SHP77 treated with DMSO at 0.1 percent for 48 hours (cell line): ENCODE data around the gene FAM153A.
"Not testable (repeated sequence)": the region's sequence is repeated elsewhere in the genome, so short reads cannot be mapped to it uniquely, and the experiment has no call there.

Experiments
- DNase-seq: peaks from one replicate; lab custom pipeline; 2025; lab: John Stamatoyannopoulos, UW

Gene FAM153A

DNA sequence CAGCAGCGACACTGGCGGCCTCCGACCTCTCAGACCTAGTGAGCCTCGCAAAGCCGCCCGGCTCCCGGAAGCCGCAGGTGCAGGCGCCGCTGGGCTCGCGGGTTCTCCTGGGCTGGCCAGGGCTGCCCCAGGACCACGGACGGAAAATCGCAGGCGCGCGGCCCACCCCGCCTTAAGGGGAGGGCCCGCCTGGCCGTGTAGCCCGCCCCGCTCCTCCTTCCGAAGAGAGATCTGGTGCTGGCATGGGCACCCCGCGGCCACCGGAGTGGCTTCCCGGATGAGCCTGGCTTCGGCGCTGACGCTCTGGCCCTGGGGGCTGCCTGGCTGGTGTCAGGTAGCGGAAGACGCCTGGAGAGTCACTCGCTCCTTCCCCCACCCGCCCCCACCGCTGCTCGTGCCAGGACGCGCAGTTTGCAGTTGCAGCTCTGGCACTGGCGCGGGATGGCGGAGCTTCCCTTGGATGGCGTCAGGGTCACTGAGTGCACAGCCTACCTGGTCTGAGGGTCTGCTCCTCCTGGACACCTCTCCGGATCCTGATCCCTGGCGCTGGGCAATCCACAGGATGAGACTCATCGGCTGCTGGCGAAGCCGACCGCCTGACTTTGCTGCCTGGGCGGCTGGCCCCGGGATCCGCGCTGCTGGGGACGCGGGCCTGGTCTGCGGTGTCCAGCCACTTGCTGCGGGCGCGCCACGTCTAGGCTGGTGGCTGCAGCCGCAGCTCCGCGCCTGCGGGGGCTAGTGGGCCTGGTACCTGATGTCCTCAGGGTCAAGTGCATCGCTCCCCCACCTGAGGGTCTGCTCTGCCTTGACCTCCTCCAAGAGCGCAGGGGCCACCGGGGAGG, at the start of gene FAM153A:
Gene FAM153A, minus strand, starts transcription at position 108 of the 842 bp plus-strand sequence.
- not testable (repeated sequence) for DNase-seq

GRCh38 chr5:177832287-177832686, 49.6 kb upstream of the FAM153A start:
- not testable (repeated sequence) for DNase-seq

DNA sequence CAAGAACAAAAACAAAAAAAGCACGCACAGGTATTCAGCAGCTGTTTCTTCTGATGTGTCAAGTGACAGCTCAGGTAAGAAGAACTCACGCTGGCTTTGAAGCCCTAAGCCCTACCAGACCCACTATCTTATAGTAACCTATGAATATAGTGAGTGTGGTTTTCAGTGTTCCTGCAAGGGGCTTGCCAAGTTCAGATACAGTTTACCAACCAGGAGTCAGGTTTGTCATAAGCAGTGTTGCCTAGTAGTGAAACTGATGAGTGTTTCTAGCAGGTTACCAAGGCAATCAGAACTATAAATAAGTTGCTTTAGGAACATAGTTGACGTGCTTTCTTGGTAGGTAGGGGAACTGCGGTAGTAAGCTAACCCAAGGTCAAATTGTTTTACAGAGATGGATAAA, 43.4 kb upstream of the FAM153A start:
- DNase-seq = not testable (repeated sequence)

DNA sequence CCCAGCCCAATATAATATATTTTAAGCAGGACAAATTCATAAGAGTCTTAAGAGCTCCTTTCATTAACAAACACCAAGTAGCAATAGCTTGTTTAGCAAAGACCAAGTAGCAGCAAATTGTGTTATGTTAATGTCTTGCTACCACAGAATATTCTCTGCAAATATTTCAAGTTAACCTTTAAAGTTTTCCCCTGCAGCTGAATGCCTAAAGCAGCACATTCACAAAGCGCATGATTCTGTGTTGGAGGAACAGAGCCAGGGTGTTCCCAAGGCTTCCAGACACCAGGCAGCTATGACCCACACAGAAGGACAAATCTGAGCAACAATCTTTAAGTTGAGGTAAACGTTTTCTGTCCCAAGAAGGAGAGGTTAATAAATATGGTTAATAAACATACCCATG, 42.1 kb upstream of the FAM153A start:
- DNase-seq = not testable (repeated sequence)

DNA sequence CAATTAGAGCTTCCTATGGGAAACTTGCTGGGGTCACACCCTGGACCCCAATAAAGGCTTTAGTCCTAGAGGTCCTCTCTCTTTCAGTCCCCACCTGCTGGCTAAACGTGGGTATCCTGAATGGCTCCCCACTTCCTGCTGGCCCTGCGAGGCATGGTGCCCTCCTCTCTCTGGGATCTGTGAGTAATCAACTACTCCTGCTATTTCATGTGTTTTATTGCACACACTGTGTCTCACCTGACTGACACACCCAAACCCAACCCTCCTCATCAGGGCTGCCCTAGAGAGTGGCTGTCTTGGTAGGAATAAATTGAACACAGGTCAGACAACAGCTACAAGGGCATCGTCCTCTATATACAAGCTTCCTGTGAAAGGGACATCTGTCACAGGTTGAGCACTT, 39.8 kb upstream of the FAM153A start:
- not testable (repeated sequence) for DNase-seq

DNA sequence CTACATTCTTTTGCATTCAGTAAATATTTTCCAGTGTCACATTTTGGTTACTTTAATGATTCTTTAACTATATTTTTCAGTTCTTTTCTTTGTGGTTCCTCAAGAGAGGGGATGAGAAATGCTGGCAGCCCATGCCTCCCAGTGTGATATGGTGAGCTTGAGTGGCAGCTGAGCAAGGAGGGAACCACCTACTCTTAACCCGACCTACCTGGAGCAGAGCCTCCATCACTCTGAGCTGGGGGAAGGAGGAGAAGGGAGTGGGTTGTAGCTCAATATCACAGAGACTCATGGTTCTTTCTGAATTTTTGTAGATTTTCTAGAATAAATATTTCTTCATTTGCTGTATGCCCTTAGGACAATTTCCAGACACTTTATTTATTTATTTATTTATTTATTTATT, 37.0 kb upstream of the FAM153A start:
- not testable (repeated sequence) for DNase-seq

DNA sequence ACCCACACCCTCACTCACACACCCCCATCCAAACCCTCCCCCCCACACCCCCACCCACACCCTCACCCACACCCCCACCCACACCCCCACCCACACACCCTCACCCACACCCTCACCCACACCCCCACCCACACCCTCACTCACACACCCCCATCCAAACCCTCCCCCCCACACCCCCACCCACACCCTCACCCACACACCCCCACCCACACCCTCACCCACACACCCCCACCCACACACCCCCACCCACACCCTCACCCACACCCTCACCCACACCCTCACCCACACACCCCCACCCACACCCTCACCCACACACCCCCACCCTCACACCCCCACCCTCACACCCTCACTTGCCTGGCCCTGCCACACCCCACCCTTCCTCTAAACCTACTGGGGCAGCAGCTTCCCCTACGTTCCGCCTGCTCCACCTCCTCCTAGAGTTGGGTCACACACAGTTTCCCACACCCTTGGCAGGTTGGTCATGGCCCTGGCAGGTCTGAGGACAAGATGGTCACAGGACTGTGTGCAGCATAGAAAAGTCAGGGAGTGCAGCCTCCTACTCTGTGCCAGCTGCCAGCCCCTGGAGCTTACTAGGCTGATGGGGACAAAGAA, 30.2 kb upstream of the FAM153A start:
- not testable (repeated sequence) for DNase-seq

DNA sequence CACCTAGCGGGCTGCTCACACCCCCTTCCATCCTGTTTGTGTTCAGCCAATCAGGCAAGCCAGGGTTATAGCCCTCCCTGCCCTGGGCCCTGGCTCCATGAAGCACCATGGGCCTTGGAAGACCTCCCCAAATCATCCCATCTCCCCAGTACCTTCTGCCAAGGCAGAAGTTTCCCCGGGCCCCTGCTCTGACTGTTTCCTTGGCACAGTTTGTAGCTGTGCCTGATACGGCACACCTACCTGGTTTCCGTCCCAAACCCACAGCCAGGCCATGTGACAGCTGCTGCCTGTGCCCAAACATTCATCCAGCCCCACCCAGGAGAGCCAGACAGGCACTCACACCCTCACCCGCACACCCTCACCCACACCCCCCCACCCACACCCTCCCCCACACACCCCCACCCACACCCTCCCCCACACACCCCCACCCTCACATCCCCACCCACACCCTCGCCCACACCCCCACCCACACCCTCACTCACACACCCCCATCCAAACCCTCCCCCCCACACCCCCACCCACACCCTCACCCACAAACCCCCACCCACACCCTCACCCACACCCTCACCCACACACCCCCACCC, 29.6 kb upstream of the FAM153A start:
- DNase-seq = not testable (repeated sequence)

GRCh38 chr5:177809209-177809913, 26.7 kb upstream of the FAM153A start:
- not testable (repeated sequence) for DNase-seq

DNA sequence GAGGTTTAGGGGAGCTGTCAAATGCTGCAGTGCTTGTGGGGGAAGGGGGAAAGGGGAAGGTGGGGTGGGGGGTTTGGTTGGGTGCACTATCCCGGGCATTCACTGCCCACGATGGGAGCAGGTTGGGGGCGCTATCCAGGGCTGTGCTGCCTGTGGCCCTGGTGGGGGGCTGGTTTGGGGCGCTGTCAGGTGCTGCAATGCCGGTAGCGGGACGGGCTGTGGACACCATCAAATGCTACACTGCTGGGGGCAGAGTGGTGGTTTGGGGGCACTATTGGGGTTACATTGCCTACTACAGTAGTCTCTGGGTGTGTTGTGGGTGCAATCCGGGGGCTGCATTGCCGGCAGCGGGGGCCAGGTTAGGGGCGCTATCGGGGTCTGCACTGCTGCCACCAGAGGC, 25.7 kb upstream of the FAM153A start:
- DNase-seq = not testable (repeated sequence)

GRCh38 chr5:177807265-177807664, 24.6 kb upstream of the FAM153A start:
- not testable (repeated sequence) for DNase-seq

DNA sequence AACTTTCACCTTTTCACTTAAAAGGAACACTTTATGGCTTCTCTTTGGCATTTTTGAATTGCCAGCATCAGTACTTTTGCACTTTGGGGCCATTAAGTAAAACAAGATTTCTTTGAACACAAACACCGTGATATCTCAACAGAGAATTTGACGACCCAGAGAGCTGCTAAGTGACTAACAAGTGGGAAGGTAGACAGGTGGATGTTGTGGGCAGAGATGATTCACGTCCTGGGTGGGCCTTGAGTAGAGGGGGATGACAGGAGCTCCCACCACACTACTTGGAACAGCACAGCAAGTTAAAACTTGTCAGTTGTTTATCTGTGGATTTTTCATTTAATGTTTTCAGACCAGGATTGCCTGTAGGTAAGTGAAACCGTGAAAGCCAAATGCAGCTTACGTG, 18.7 kb upstream of the FAM153A start:
- DNase-seq = not testable (repeated sequence)

GRCh38 chr5:177798237-177798840, 15.6 kb upstream of the FAM153A start:
- not testable (repeated sequence) for DNase-seq

- not testable (repeated sequence) for DNase-seq
These were observed 10.6 kb upstream of the FAM153A start for GRCh38 chr5:177793272-177793671.

DNA sequence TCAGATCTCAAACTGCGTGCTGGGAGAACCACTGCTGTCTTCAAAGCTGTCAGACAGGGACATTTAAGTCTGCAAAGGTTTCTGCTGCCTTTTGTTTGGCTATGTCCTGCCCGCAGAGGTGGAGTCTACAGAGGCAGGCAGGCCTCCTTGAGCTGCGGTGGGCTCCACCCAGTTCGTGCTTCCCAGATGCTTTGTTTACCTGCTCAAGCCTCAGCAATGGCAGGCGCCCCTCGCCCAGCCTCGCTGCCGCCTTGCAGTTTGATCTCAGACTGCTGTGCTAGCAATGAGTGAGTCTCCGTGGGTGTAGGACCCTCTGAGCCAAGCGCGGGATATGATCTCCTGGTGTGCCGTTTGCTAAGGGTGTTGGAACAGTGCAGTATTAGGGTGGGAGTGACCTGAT, 8.9 kb upstream of the FAM153A start:
- DNase-seq = not testable (repeated sequence)

GRCh38 chr5:177782169-177782568, 530 bp downstream of the FAM153A start:
- DNase-seq = not testable (repeated sequence)

- DNase-seq = not testable (repeated sequence)
These were observed 11.5 kb downstream of the FAM153A start for GRCh38 chr5:177771206-177771605.

GRCh38 chr5:177770646-177771045, 12.1 kb downstream of the FAM153A start:
- DNase-seq = not testable (repeated sequence)

DNA sequence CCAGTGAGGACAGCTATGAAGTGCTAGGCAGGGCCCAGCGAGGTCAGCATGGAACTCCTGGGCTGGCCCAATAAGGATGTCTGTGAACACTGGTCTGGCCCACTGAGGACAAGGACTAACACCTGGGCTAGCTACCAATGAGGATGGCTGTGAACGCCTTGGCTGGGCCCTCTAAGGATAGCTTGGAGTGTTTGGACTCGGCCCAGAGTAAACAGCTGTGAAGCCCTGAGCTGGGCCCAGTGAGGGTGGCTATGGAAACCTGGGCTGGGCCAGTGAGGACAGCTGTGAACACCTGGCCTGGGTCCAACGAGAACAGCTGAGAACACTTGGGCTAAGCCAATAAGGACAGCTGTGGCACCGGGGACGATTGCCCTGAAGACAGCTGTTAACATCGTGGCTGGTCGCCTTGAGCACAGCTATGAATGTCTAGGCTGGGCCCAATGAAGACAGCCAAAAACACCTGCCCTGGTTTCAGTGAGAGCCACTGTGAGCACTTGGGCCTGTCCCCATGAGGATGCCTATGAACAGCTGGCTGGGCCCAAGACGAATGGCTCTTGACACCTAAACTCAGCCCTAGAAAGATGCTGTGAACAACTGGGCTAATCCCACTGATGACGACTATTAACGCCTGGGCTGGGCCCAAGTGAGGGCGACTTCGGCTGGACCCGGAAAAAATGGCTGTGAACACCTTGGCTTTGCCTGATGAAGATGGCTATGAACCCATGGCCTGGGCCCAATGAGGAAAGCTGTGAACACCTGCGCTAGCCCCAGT, 18.8 kb downstream of the FAM153A start:
- DNase-seq = not testable (repeated sequence)

DNA sequence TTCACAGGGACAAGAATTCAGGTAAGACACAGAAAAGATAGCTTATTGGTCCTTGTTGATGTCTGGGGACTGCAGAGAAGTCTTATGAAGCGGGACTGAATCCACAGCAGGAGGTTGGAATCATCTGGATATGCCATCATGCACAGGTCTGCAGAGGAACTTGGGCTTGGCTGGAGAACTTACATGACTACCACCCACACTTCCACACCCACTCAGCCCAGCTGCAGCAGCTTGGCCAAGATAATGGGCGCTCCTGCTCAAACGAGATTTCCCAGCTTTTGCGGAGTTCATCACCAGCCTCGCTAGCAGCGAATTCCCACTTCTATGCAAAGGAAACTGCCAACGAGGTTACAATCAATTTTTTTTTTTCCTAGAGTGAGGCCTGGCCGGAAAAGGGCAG, 21.7 kb downstream of the FAM153A start:
- DNase-seq = not testable (repeated sequence)

GRCh38 chr5:177747354-177747753, 35.3 kb downstream of the FAM153A start:
- DNase-seq = not testable (repeated sequence)
